Measurements from ENCODE around the gene BEAN1. TPM values are rescaled to one million over a fixed set of nuclear protein-coding genes. Genes with fewer than 3 reads are reported as not detected.

BEAN1 gene
- total RNA-seq, 1 experiment from 2014 or later, result 0.61 TPM

- Histone ChIP-seq H3K27me3 (ENCODE audit: insufficient read depth, low read length) (0 out of 2 replicates have a peak, but pooled peaks cover 3% of the 10 kb centered on the region), H4K20me1 (ENCODE audit: insufficient read depth) (no peaks in the 10 kb centered on the region), H3K4me2 (ENCODE audit: low read length) (peak overlapping the region; percentile 82), H2AFZ (ENCODE audit: low read depth, low read length, poor library complexity, severe bottlenecking) (peak overlapping the region; percentile 93), H3K79me2 (ENCODE audit: insufficient read depth, low read length) (no peaks in the 10 kb centered on the region), H3K9me3 (ENCODE audit: control insufficient read depth in 1 of 2, insufficient read depth in 1 of 2, low read depth in 1 of 2, low read length in 2 of 2) (no peaks in the 10 kb centered on the region; a peak in 1 of 4 replicates), H3K36me3 (ENCODE audit: control insufficient read depth in 1 of 2, insufficient read depth in 2 of 2, low read length in 2 of 2) (no peaks in the 10 kb centered on the region), H3K9ac (ENCODE audit: low read length) (peak overlapping the region; percentile 64), H3K4me1 (ENCODE audit: control insufficient read depth in 1 of 2, insufficient read depth in 2 of 2, low read length in 2 of 2) (peaks cover 20 to 37% of the 10 kb centered on the region in 2 experiments), H3K27ac (ENCODE audit: low read depth, low read length) (peak overlapping the region; percentile 69), H3K4me3 (replicated peaks in 1 of 2; ENCODE audit: low read depth in 1 of 2, low read length in 2 of 2) (peak overlapping the region; percentile 48 to 57), H3K9me2 (ENCODE audit: insufficient read depth) (no peaks in the 10 kb centered on the region)
- RAD21 ChIA-PET (ENCODE audit: low non-redundant PET in 1 of 2, low total read pairs in 2 of 2, uncharacterized antibody in 2 of 2, unreplicated experiment in 2 of 2), result interaction anchor here (0.7 to 1.2 kb wide), 3 partner anchors 103 to 200 kb away, joined by 3 read pairs; no protein-coding TSS in a partner anchor
- TF ChIP-seq SP1 (IDR thresholded peaks at IDR 0.05; ENCODE audit: low read depth) (peak; percentile 32; the same call in 1 of the 2 replicates), POLR2AphosphoS5 (IDR thresholded peaks at IDR 0.05; ENCODE audit: low read depth, low read length) (peak; percentile 42), JUND (IDR thresholded peaks at IDR 0.05) (peak; percentile 52; the same call in 1 of the 2 replicates), REST (IDR thresholded peaks at IDR 0.05; ENCODE audit: low read depth) (no peak), RAD21 (IDR thresholded peaks at IDR 0.05; ENCODE audit: low read depth) (no peak; the same call in 1 of the 2 replicates), MAX (IDR thresholded peaks at IDR 0.05) (peak; percentile 46; the same call in 1 of the 2 replicates), EZH2 (IDR thresholded peaks at IDR 0.05) (no peak)
- intact Hi-C loops (cut with micrococcal nuclease), result loop anchor here (2.0 to 10.0 kb wide), 5 partner anchors 62 to 334 kb away; no protein-coding TSS in a partner anchor
- POLR2A ChIA-PET, result interaction anchor here (0.8 to 2.4 kb wide), 3 partner anchors 9 to 68 kb away, joined by 3 to 10 read pairs (median 4); no protein-coding TSS in a partner anchor
- TSS peak; percentile 71 for BruUV-seq (replicated peaks)
- ATAC-seq, result peak; percentile 58
- CTCF ChIA-PET, result interaction anchor here (1.2 to 3.8 kb wide), 4 partner anchors 35 to 74 kb away, joined by 3 to 10 read pairs (median 6); no protein-coding TSS in a partner anchor
- peak; percentile 60 for DNase-seq (ENCODE audit: low read depth, low spot score)
Measured at GRCh38 chr16:66408163-66409048, 18.7 kb upstream of the BEAN1 start.

Data from HCT116 (cell line).